B cell (primary cell): Measurements from ENCODE around the gene PTPN23. TPM values are rescaled to one million over a fixed set of nuclear protein-coding genes. Genes with fewer than 3 reads are reported as not detected.

Experiments
- ATAC-seq: fragments of 200-7000 bp; cut with Tn5 transposase; one replicate; pipeline ENCODE4 v1.10.0; 2021; ENCODE audit warnings: low read depth, mild to moderate bottlenecking, moderate number of reproducible peaks, moderate library complexity
- CTCF ChIA-PET: fragments of 350-600 bp; sonication (Branson Sonifier 250); formaldehyde crosslinking; loops from one replicate; lab custom pipeline; 2021; ENCODE audit warnings: antibody characterized with exemption, inconsistent platforms; lab: Charles Lee
- POLR2A ChIA-PET: fragments of 350-600 bp; sonication (Branson Sonifier 250); formaldehyde crosslinking; loops from one replicate; lab custom pipeline; 2021; ENCODE audit warnings: antibody characterized with exemption; lab: Charles Lee
- DNase-seq: peaks from one replicate; pipeline ENCODE4 v3.0.0; 2013
- H2AFZ ChIP-seq: 2 replicates; pipeline ENCODE4 v1.6.1; 2012; ENCODE audit warnings: mild to moderate bottlenecking, low read depth, low read length; ENCODE audit not compliant: insufficient read depth, poor library complexity, severe bottlenecking
- H3K27ac ChIP-seq, 2 donors: 1 replicate in 1 of 2; 2 replicates in 1 of 2; pipeline ENCODE4 v1.5.1; 2012 to 2013; ENCODE audit warnings: low read length in 2 of 2, mild to moderate bottlenecking in 2 of 2, moderate library complexity in 1 of 2
- H3K27me3 ChIP-seq, 4 experiments: fragments of 200-600 bp in 1 of 4; sonication (generic) in 1 of 4; replicated peaks in 1 of 4; 1 replicate in 2 of 4; 2 replicates in 2 of 4; pipeline versions ENCODE4 v1.6.1 to v1.7.0; 2013 to 2016; ENCODE audit warnings: low read length in 3 of 4, mild to moderate bottlenecking in 2 of 4, mixed read lengths in 1 of 4, moderate library complexity in 1 of 4; ENCODE audit not compliant: insufficient read depth in 4 of 4, control insufficient read depth in 3 of 4; ENCODE audit errors: control extremely low read depth in 1 of 4
- H3K36me3 ChIP-seq, 2 experiments: replicated peaks in 1 of 2; 1 replicate in 1 of 2; 2 replicates in 1 of 2; pipeline versions ENCODE4 v1.6.1 to v1.7.1; 2013; ENCODE audit warnings: low read length in 1 of 2; ENCODE audit not compliant: insufficient read depth in 2 of 2, control insufficient read depth in 1 of 2; ENCODE audit errors: control extremely low read depth in 1 of 2, extremely low read depth in 1 of 2
- H3K4me1 ChIP-seq, 2 donors: fragments of 200-600 bp in 1 of 2; sonication (generic) in 1 of 2; 1 replicate in 1 of 2; 2 replicates in 1 of 2; pipeline versions ENCODE4 v1.5.1 to v1.6.1; 2013 to 2017; ENCODE audit warnings: low read length in 2 of 2; ENCODE audit not compliant: control insufficient read depth in 2 of 2, insufficient read depth in 2 of 2
- H3K4me2 ChIP-seq: replicated peaks from 2 replicates; pipeline ENCODE3; 2012; ENCODE audit warnings: mild to moderate bottlenecking, low read depth, low read length; ENCODE audit not compliant: poor library complexity, severe bottlenecking
- H3K4me3 ChIP-seq, 5 experiments: fragments of 200-600 bp in 1 of 5; sonication (generic) in 1 of 5; 1 replicate in 3 of 5; 2 replicates in 2 of 5; pipeline versions ENCODE4 v1.5.1 to v1.7.0; 2011 to 2016; ENCODE audit warnings: low read length in 4 of 5, mild to moderate bottlenecking in 4 of 5, low read depth in 2 of 5, control low read depth in 1 of 5, moderate library complexity in 1 of 5; ENCODE audit not compliant: insufficient read depth in 1 of 5; ENCODE audit errors: control extremely low read depth in 1 of 5, extremely low read depth in 1 of 5
- H3K79me2 ChIP-seq: fragments of 200-600 bp; sonication (generic); one replicate; pipeline ENCODE4 v1.6.0; 2016; ENCODE audit warnings: low read length; ENCODE audit not compliant: control insufficient read depth, insufficient read depth
- H3K9ac ChIP-seq: fragments of 200-600 bp; sonication (generic); 2 replicates; pipeline ENCODE4 v1.6.1; 2017; ENCODE audit warnings: mild to moderate bottlenecking, low read length, moderate library complexity
- H3K9me3 ChIP-seq, 3 donors: one replicate each; pipeline versions ENCODE4 v1.6.1 to v1.7.1; 2013; ENCODE audit warnings: low read length in 2 of 3; ENCODE audit not compliant: control insufficient read depth in 2 of 3, insufficient read depth in 1 of 3; ENCODE audit errors: control extremely low read depth in 1 of 3
- H4K20me1 ChIP-seq: 2 replicates; pipeline ENCODE4 v1.6.0; 2012; ENCODE audit warnings: mild to moderate bottlenecking, low read length; ENCODE audit not compliant: insufficient read depth, control insufficient read depth, poor library complexity, severe bottlenecking
- H3K27ac Mint-ChIP-seq: one replicate; pipeline ENCODE4 v1.8.0; 2021; ENCODE audit warnings: mixed read lengths
- H3K27me3 Mint-ChIP-seq: one replicate; pipeline ENCODE4 v1.8.0; 2021; ENCODE audit warnings: mixed read lengths
- H3K4me1 Mint-ChIP-seq: one replicate; pipeline ENCODE4 v1.8.0; 2021; ENCODE audit warnings: mixed read lengths
- H3K4me3 Mint-ChIP-seq: one replicate; pipeline ENCODE4 v1.8.0; 2021; ENCODE audit warnings: mixed read lengths
- H3K9me3 Mint-ChIP-seq: one replicate; pipeline ENCODE4 v1.8.0; 2022; ENCODE audit warnings: mixed read lengths; ENCODE audit not compliant: insufficient read depth
- CTCF ChIP-seq: fragments of 200-600 bp; IDR thresholded peaks from one replicate; pipeline ENCODE4 v1.8.0; 2022; ENCODE audit warnings: antibody characterized with exemption, mild to moderate bottlenecking
- EZH2 ChIP-seq: IDR thresholded peaks from 2 replicates; pipeline ENCODE4 v1.6.1; 2012; ENCODE audit warnings: borderline replicate concordance, low read depth, mild to moderate bottlenecking, moderate library complexity, low read length; ENCODE audit not compliant: insufficient read depth, poor library complexity, severe bottlenecking
- WGBS: methylation state at CpG from one replicate; pipeline ENCODE4 v1.1.5; 2013; ENCODE audit warnings: missing lambda C conversion rate; ENCODE audit not compliant: insufficient coverage; 5-methylcytosine and 5-hydroxymethylcytosine counted together
- intact Hi-C: fragments of 100-400 bp; cut with micrococcal nuclease; formaldehyde crosslinking; loops from one replicate; pipeline ENCODE4 v1.10.0; 2022
- polyA plus RNA-seq: library from polyadenylated mRNA; depleted of rRNA; stranded (reverse); fragments of >200 nt; gene quantifications from 2 replicates; pipeline ENCODE4 v1.2.3, GENCODE V29; 2012
- total RNA-seq, 2 donors: library from RNA; stranded (reverse); fragments of 120-200 nt in 1 of 2; gene quantifications; 1 replicate in 1 of 2; 2 replicates in 1 of 2; pipeline versions ENCODE4 v1.2.3 to v1.2.4, GENCODE V29; 2013 to 2022

Gene PTPN23
- total and polyA plus RNA-seq, 2 donors (not counting 1 experiment from before 2014, with no cell fraction given): 21.3 to 68.8 TPM

- no peaks in the 10 kb centered on the region for H3K9me3 Mint-ChIP-seq
- CTCF ChIA-PET: no interaction called here
- no peaks in the 10 kb centered on the region for H3K27me3 Mint-ChIP-seq
- Histone ChIP-seq H2AFZ (no peak overlapping the region), H3K4me2 (no peak overlapping the region), H3K36me3 (peaks cover 0 to 11% of the 10 kb centered on the region in 2 experiments), H3K27ac (no peak overlapping the region), H3K27me3 (no peaks in the 10 kb centered on the region), H3K9ac (no peak overlapping the region), H3K4me1 (peaks cover 10 to 15% of the 10 kb centered on the region in 2 donors), H3K79me2 (peaks cover 95% of the 10 kb centered on the region), H3K4me3 (no peak overlapping the region), H4K20me1 (peaks cover 74% of the 10 kb centered on the region), H3K9me3 (no peaks in the 10 kb centered on the region)
- POLR2A ChIA-PET: no interaction called here
- no peak for DNase-seq
- H3K4me1 Mint-ChIP-seq: peaks cover 40% of the 10 kb centered on the region
- intact Hi-C loops: no loop called here
- TF ChIP-seq EZH2 (no peak), CTCF (no peak)
- ATAC-seq: no peak
- H3K27ac Mint-ChIP-seq: no peak overlapping the region
- 94% methylated on average over 4 of the region's 4 CpGs for WGBS
- no peak overlapping the region for H3K4me3 Mint-ChIP-seq
Observed at GRCh38 chr3:47385007-47385406, 4.2 kb downstream of the PTPN23 start.

GRCh38 chr3:47385796-47386195 lies 5.0 kb downstream of the PTPN23 start:
- Histone ChIP-seq H3K9ac (no peak overlapping the region), H3K4me1 (peaks cover 7 to 12% of the 10 kb centered on the region in 2 donors), H3K27me3 (no peaks in the 10 kb centered on the region), H3K27ac (no peak overlapping the region), H3K4me2 (no peak overlapping the region), H3K4me3 (no peak overlapping the region), H2AFZ (no peak overlapping the region), H4K20me1 (peaks cover 82% of the 10 kb centered on the region), H3K9me3 (no peaks in the 10 kb centered on the region), H3K36me3 (peaks cover 0 to 11% of the 10 kb centered on the region in 2 experiments), H3K79me2 (peaks cover 98% of the 10 kb centered on the region)
- intact Hi-C loops: no loop called here
- H3K27ac Mint-ChIP-seq: no peak overlapping the region
- POLR2A ChIA-PET: no interaction called here
- peaks cover 32% of the 10 kb centered on the region for H3K4me1 Mint-ChIP-seq
- no peaks in the 10 kb centered on the region for H3K27me3 Mint-ChIP-seq
- no peak for TF ChIP-seq EZH2
- no peak for TF ChIP-seq CTCF
- 100% methylated on average over 2 of the region's 2 CpGs for WGBS
- H3K9me3 Mint-ChIP-seq: no peaks in the 10 kb centered on the region
- no peak overlapping the region for H3K4me3 Mint-ChIP-seq
- DNase-seq (no peak), ATAC-seq (no peak)
- CTCF ChIA-PET: no interaction called here
